ENCODE data around the gene SPON1. TPM values are rescaled to one million over a fixed set of nuclear protein-coding genes. Genes with fewer than 3 reads are reported as not detected.

SPON1 gene
- total RNA-seq, 1 experiment from 2014 or later, result 0.20 TPM

GRCh38 chr11:14018441-14018840 lies 55.9 kb downstream of the SPON1 start:
- no peaks in the 10 kb centered on the region for H3K79me1 ChIP-seq (ENCODE audit: insufficient read depth, low read depth, low read length, poor library complexity, severe bottlenecking)
- TF ChIP-seq CTCF (conservative IDR thresholded peaks at IDR 0.05), result no peak
- no peaks in the 10 kb centered on the region for H4K20me1 ChIP-seq (ENCODE audit: control insufficient read depth, insufficient read depth, insufficient read length)
- no peak overlapping the region for H3K4ac ChIP-seq (ENCODE audit: low read depth, low read length)
- no peak overlapping the region for H2BK5ac ChIP-seq (ENCODE audit: insufficient read length, low read length)
- H2BK12ac ChIP-seq (ENCODE audit: insufficient read length, low read depth, low read length), result no peak overlapping the region
- no peaks in the 10 kb centered on the region for H3K4me1 ChIP-seq (ENCODE audit: insufficient read depth, low read length)
- no peaks in the 10 kb centered on the region for H3K9me3 ChIP-seq (ENCODE audit: control insufficient read depth, low read depth, low read length)
- no peak overlapping the region for H4K91ac ChIP-seq (ENCODE audit: insufficient read length, low read depth, low read length)
- H3T11ph ChIP-seq (ENCODE audit: low read length), result no peak overlapping the region
- no peak overlapping the region for H3K18ac ChIP-seq (ENCODE audit: insufficient read length, low read depth, low read length)
- H3K9ac ChIP-seq (ENCODE audit: extremely low read depth, insufficient read length, low read length), result no peak overlapping the region
- no peaks in the 10 kb centered on the region for H3K79me2 ChIP-seq (ENCODE audit: insufficient read depth, low read length)
- H4K5ac ChIP-seq (ENCODE audit: insufficient read length, low read depth, low read length), result no peak overlapping the region
- no peak overlapping the region for H2BK20ac ChIP-seq (ENCODE audit: low read depth, low read length, poor library complexity, severe bottlenecking)
- Mint-ChIP-seq H3K4me1 (peaks cover 24% of the 10 kb centered on the region in 2 experiments), H3K36me3 (ENCODE audit: insufficient read depth in 1 of 3, low read depth in 3 of 3) (no peaks in the 10 kb centered on the region), H3K27me3 (ENCODE audit: low read depth) (peaks cover 33% of the 10 kb centered on the region), H3K9me3 (no peaks in the 10 kb centered on the region; a peak in 1 of 5 replicates), H3K27ac (no peak overlapping the region), H3K4me3 (no peak overlapping the region)
- no peaks in the 10 kb centered on the region for H3K23me2 ChIP-seq (ENCODE audit: insufficient read length, low read depth, low read length, poor library complexity, severe bottlenecking)
- H3K23ac ChIP-seq (ENCODE audit: insufficient read length, low read depth, low read length), result no peak overlapping the region
- H3K4me2 ChIP-seq (ENCODE audit: insufficient read depth, insufficient read length, low read length), result no peak overlapping the region
- no peak overlapping the region for H2AFZ ChIP-seq (ENCODE audit: low read length)
- no peak overlapping the region for H2BK15ac ChIP-seq (ENCODE audit: low read depth, low read length)
- no peak overlapping the region for H3K56ac ChIP-seq (ENCODE audit: insufficient read length, low read depth, low read length)
- H3K27ac ChIP-seq (ENCODE audit: insufficient read length, low read depth, low read length), result no peak overlapping the region
- WGBS (ENCODE audit: extremely low coverage, insufficient read length, low lambda C conversion rate), result no CpG with 5 or more reads among the region's 2 CpGs
- no peak overlapping the region for H3K14ac ChIP-seq (ENCODE audit: insufficient read depth, low read length)
- no peaks in the 10 kb centered on the region for H3K27me3 ChIP-seq (ENCODE audit: insufficient read depth, low read length)
- H4K8ac ChIP-seq (replicated peaks; ENCODE audit: insufficient read length, low read depth, low read length), result no peak overlapping the region
- H2AK5ac ChIP-seq (ENCODE audit: insufficient read length, low read length), result no peak overlapping the region
- no peak for DNase-seq
- no peak overlapping the region for H2BK120ac ChIP-seq (ENCODE audit: low read depth, low read length, poor library complexity, severe bottlenecking)

Measured in H9 (cell line).